IPS-NIHi7 (cell line): ENCODE data around the gene PUDP.
"Not testable (repeated sequence)": the region's sequence is repeated elsewhere in the genome, so short reads cannot be mapped to it uniquely, and the experiment has no call there.

ENCODE experiments used
- DNase-seq: peaks from one replicate; pipeline ENCODE4 v3.0.0; 2012; ENCODE audit warnings: mixed read lengths; ENCODE audit errors: extremely low spot score

The PUDP gene

DNA sequence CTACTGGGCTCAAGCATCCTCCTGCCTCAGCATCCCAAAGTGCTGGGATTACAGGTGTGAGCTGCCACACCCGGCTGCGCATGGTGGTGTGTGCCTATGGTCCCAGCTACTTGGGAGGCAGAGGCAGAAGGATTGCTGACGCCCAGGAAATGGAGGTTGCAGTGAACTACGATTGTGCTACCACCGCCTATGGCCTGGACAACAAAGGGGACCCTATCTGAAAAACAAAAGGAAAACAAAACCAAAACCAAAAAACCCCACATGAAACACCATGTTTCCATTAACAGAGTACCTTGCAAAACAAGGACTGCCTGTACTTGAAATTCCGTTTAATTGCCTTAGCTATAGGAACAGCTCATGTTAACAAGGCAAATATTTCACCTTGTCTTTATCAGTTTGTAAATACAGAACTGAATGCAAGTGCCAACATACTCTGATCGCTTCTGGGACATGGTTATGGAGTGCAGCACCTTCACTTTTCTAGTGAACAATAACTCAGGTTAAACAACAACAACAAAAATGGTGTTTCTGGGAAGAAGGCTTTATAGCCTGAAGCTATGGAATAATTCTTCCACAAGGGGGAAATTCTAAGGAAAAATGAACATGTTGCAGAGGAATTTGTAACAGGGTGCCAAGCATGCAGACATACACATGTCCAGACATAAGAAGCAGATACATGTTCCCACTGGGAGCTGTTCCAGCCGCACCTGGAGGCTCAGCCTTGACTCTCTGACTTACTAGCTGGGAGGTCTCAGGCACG, 73.6 kb downstream of the PUDP start:
- DNase-seq: no peak

DNA sequence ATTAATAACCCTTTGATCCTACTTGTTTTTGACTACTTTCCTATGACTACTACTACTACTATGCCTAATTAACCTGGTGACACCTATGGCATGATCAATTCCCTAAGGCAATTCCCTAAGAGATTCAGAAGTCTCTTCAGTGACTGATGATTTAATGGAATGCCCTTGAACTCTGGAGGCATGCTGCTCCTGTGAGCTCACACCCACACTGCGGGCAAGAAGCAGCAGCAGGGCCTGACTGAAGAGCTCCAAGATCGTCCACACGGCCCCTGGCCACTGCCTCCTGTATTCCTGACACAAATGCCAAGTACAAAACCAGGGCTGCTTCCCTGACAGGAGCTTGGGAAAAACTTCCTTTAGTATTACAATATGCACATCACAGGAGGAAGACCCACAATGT, 74.6 kb downstream of the PUDP start:
- DNase-seq: no peak

DNA sequence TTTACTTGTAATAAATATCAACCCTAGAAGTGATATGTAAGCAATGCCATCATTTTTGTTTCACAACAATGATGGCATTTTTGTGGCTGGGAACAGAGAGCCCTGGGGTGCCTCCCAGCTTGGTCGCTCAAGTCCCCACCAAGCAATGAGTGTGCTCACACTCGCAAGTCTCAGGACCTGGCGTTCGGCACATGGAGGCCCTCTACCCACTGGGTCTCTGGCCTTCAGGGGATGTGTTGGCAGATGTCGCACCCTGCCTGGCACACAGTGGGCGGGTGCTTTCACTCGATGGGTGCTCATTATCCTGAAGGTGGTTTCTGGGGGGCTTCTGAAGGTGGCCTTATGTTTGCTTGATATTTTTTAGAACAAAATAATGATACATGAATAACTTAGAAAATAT, 75.1 kb downstream of the PUDP start:
- DNase-seq: no peak

DNA sequence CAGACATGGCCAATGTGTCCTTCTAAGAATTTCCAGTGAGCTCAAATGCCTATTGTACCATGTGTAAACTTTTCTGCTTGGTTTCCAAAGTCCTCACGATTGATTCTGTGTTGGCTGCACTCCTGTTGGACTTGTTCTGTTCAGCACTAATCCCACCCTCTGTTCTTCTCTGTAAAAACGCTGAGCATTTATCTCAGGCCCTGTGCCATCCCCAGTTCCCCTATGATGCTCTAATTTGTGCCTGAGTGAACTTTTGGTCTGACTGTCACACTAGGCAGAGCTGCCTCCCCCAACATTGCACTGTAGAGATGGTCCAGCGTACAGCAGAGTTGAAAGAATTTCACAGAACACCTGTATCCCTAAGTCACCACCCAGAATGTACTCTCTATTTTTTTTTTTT, 76.6 kb downstream of the PUDP start:
- DNase-seq: no peak

DNA sequence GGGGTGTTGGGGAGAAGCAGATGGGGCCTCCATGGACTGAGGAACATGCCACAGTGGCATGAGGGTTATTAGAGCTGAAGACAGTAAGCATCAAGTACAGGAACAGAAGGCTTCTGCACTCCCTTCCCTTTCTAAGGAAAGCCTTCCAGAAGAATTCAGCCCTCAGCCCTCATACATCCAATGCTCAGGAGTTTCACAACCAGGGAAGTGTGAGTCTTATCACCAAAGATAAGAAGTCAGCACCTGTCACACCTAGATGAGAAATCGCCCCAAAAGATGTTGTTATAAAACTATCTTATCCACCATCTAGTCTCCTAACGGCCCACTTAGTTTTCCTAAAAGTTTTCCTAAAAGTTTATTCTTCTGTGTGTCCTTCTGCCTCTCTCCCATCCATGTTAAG, 78.4 kb downstream of the PUDP start:
- no peak for DNase-seq

DNA sequence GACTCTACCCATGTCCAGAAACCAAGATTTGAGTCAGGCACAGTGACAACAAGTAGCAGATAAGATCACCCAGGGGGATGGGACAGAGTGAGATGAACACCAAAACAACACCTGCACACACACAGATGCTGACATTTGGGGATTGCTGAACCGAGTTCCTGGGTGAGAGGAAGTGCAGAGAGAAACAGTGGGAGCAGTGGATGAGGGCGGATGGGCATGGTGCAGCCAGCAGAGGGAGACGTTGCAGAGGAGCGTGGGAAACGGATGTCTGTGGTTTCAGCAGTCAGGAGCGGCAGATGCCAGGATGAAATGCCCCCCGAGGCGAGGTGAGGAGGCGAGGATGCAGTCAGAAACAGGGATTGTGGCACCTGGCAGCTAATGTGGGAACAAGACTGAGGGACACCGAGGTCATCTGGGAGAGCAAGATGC, 79.0 kb downstream of the PUDP start:
- DNase-seq: peak; percentile 63

DNA sequence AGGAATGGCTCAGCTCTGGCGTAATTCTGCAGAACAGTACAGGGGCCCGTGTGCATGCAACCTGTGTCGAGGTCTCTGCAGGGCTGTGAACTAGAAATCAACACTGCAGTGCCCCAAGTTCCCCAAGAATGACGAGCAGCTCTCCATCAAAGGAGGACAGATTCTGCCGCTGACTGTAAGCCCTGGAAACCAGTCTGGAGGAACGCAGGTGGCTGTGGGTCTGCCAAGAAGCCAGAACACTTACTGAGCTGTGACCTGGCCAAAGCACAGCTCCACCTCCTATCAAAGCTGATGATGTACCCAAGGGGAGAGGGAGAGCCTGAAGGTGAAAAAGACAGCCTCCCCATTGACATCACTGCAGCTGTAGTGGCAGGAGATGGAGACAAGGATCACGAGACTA, 80.7 kb downstream of the PUDP start:
- no peak for DNase-seq

DNA sequence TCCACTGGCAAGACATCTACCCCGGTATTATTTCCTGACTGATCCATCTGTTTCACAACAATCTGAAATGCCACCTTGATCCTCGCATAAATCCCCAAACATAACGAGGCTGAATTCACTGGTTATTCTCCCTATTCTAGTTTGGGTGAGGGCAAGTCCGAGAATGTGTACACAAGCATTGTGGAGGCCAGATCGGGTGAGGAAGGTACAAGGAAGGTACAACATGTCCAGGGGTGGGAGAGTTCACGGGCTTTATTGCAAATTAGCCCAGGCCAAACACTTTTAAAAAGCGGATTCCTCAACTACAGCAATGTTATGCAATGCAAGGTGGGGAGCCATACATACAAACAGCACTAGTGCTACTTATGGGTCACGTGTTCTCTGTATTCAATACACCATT, 82.5 kb downstream of the PUDP start:
- no peak for DNase-seq

DNA sequence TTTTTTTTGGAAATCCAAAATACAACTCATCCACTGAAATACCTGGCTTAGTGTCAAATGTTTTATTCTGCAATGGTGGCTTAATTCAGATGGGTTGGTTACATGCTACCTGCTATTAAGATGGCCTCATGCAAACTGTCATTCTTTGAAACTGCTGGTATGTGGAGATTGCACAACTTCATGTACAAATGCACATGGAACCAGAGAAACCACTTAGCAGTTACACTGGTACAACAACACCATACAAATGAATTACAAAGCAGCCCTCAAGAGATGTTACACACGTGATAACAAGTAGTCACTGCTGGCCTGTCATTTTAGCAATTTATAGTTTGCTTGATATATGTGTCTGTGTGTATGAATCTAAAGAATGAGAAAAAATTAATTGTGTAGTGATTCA, 85.0 kb downstream of the PUDP start:
- DNase-seq: no peak

DNA sequence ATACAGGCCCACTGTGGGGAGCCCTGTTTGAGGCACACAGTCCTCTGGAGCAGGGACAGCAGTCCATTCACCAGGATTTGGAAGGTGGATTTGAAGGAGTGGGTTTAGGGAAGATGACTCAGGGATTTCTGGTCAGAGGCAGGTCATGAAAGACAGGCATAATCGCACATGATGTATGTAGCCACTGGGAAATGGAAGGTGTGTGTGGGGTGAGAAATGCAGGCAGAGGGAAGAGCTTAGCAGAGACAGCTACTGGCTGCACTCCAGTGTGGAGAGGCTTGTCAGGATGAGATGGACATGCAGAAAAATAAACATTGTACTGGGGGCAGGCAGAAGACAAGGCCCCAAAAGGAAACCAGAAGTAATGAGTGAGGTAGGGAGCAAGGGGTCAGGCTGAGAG, 85.7 kb downstream of the PUDP start:
- no peak for DNase-seq

DNA sequence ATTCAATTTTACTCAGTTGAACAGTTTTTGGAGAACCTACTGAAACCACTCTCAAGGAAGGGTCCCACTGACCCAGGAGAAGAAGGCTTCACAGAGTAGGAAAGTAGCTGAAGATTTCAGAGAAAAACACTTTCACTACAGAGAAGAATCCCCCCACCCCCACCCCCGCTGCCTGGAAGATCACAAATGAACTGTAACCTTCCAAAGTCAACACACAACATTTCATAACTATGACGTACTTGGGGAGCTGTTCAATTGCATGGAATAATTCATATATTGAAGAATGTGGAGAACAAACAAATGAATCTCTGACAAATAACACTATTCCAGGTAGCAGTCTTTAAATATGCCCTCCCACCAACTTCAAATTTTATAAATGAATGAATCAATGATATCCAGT, 86.5 kb downstream of the PUDP start:
- no peak for DNase-seq

DNA sequence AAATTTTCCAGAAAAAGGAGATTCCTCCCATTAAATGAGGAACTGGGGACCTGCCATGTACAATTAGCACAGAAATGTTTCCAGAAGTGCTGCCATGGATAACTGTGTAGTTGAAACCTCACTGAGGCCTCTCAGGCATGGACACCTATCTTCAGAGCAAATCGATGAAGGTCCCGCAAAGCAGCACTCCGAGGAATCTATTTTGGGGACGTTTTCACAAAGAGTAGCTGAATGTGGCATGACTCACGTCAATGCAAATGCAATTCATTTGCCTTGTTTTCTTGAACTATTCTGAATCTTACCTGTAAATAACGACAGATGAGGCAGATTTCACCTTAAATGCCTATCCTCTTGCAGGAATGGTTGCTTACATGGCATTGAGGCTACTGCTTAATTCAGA, 87.5 kb downstream of the PUDP start:
- DNase-seq: no peak

DNA sequence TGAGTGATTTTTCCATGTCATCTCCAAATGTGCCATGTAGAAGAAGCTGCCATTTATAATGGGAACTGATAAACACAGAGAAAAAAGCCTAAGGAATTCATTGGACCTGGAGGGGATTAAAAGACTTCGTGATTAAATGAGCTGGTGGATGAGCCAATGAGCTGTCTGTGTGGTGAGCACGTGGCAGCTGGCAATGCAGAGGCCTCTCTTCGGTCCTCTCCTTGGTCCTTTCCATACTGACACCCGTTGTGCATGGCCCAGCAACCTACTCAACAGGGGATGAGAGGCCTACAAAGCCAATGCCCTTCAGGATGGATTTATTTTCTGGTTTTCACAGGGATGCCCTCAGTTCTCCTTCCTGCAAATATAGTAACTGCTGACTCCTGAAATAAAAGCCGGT, 88.1 kb downstream of the PUDP start:
- DNase-seq: no peak

DNA sequence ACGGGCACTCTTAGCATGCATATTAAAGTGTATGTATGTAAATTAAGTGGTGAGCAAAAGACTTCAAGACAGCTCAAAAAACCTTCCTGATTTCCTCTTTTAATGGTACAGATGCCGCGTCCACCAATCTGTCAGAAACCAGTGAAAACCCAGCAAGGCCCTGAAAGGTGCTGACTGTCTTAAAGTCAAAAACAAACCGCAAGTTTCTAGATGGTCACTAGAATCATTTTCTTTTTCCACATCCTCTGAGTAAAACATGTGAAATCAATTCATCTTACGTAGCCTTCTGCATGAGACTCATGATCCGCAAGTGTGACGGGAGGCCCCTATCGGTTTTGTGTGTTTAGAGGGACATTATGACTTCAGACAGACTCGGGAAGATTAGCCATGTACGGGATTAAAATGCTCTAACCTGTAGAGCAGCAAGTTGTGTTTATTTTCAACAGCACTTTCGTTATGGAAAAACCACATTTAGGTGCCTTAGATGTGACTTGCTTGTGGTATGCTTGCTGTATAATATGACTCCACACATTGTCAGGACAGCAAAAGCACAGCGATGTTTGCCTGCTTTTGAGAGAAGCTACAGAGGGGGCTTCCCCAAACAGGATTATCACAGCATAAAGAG, 88.6 kb downstream of the PUDP start:
- no peak for DNase-seq

DNA sequence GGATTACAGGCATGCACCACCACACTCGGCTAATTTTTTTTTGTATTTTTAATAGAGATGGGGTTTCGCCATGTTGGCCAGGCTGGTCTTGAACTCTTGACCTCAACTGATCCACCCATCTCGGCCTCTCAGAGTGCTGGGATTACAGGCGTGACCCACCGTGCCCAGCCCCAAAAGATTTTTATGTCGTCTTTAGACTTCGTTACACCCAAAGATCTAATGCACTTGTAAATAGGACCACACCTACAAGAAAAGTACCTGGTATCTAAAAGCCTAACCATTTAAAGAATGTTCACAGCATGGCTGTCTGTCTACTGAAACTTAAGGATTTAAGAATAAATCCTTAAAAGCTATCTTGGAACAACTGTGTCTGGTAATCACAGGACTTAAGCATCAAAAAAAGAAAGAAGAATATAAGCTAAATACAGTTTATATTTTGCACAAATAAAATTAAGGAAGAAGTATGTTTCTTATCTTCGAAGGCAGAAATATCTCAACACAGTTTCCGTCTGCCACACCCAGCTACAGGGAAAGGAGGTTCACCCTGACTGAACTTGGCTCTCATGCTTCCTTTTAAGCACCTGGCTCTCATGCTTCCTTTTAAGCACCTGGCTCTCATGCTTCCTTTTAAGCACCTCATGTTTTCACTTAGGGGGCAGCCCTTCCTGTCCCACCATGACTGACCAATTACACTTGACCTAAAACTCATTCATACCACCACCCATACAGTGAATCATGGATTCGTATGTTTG, 92.4 kb downstream of the PUDP start:
- no peak for DNase-seq

DNA sequence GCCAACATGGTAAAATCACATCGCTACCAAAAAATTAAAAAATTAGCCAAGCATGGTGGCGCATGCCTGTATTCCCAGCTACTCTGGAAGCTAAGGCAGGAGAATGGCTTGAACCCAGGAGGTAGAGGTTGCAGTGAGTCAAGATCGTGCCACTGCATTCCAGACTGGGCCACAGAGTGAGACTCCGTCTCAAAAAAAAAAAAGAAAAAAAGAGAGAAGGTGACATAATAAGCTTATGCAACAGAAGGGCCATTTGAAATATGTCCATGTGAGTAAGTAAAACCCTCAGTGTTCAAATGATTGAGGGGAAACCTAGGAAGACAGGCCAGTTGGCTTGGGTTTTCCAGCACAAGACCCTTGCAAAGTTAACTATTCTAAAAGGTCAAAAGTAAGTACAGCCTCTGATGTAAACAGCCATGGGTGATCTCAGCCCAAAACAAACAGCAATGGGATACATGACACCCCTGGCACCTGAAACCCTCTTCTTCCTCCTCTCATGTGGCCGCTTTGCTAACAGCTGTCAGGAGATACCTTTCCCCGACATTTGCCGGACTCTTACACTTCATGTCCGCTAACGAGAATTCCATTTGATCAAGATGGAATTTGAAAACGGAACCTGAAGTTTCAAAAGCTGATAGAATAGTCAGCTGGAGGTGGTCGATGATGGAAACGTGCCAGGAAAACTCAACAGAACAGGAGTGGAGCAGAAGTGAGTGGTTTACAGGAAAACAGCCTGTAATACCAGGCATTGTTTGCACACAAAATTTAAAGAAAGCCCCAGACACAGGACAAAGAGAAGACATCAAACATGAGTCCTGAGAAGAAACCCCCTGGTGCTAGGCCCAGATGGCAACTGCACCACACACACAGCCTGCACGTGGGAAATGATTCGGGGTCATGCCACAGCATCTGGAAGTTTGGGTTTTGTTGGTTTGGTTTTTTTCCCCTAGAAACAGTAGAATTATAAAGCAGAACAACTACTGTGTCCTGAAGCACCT, 93.4 kb downstream of the PUDP start:
- DNase-seq: no peak

DNA sequence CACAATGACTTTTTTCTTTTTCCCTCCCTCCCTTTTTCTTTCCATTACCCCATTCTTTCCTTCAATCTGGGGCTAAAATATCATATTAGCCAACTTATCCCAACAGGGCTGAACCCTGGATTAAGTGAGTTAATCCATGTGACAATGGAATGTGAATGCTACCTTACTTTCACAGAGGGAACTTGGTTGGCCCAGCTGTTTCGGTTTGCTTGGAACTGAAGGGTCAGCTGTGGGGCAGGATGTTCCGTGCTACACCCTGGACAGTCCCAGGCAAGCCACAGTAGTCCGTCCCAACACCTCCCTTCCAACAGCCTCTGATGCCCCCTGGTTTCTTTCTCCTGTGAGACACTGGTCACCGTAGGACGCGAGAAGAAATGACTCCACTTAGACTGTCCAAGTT, 95.4 kb downstream of the PUDP start:
- no peak for DNase-seq

DNA sequence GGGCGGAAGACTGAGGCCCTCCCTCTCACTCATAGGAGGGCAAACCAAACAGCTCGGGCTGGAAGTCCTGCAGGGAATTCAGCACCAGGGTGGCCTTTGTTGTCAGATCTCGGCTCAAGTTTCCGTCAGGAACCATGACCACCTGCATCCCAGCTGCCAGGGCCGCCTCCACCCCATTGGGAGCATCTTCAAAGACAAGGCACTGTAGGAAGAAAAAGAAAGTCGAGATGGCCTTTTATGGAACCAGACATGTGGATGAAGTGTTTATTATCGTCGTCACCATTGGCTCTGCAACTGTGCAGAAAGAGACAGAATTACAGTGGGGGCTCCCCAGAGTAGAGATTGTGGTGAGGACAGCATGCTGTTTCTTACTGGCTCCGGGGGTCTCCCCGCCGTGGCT, 97.7 kb downstream of the PUDP start:
- peak; percentile 26 for DNase-seq

DNA sequence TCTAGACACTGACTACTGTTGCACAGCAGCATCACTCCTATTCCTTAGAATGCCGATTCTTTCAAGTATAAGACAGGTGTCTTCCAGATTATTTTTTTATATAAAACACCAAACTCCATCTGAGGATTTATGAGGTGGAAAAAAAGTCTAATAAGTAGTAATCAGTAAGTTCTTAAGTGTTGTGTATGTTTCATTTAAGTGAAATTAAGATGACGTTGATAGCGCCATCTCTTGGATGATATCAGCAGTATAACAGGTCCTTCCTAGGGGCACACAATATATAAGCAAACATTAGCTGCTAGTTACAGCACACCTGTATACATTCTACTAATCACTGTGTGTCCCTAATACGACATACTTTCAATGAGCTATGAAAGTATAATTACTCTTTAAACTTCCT, 100.0 kb downstream of the PUDP start:
- no peak for DNase-seq

DNA sequence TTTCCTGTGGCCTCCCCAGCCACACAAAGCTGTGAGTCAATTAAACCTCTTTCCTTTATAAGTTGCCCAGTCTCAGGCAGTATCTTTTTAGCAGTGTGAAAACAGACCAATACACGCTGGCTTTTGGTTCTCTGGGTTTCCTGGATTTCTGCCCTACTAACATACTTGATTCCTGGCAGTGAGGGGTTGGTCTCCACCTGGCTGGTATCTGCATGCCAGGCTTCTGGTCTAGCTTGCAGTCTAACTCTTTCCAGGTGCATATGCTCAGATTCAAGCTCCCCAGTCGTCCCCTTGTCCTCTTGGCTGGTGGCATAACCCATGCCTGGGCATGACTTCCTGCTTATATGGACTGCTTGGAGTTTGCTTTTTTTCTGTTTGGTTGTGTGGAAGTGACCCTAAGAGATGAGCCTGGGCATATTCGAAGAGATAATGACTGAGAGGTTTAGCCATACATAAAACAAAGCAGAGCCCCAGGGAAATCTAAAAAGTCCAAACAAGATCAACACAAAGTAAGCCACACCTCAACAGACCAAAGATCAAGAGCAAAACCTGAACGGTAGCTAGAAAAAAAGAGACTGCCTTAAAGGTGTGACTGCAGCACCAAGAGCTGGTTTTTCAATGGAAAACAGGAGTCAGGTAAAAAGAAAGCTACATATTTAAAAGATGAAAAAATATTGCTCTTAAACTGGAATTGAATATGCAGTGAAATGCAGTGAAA, 102.6 kb downstream of the PUDP start:
- no peak for DNase-seq

DNA sequence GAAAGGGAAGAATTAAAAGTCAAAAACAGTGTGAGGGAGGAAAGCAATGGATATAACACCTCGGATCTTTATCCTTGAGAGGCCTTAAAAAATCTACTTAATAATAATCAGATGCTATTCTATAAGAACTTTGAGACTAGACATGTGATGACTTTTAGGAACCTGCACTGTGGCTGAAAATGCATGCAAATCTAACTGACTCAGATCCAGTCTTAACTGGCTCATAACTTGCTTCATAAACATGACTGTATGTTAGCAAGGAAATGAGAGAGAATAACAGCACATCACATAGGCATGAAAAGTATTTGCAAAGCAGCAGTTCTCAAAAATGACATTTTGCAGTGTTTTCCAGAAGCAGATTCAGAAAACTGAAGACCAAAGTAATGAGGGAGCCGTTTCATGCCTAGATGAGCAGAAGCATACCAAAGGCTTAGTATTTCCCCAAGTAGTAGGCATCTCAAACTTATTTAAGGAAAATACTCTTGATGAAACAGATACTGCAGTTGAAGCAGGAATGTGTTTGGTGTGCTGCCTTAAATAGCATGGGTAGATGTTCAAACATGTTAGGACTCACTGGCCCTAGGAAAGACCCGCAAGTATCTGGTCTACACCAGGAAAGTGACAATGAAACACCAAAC, 104.0 kb downstream of the PUDP start:
- not testable (repeated sequence) for DNase-seq
